CD14-positive monocyte (primary cell): ENCODE measurements around the gene SLIT1. TPM values are rescaled to one million over a fixed set of nuclear protein-coding genes. Genes with fewer than 3 reads are reported as not detected.

Experiments used
- DNase-seq, 3 donors: peaks; one replicate each; pipeline ENCODE4 v3.0.0-alpha.2; 2011 to 2022
- H2AFZ ChIP-seq: 2 replicates; pipeline ENCODE4 v1.6.0; 2012; ENCODE audit warnings: mild to moderate bottlenecking, low read depth, low read length, inconsistent platforms; ENCODE audit not compliant: insufficient read depth, poor library complexity, severe bottlenecking
- H3K27ac ChIP-seq, 2 donors: 1 replicate in 1 of 2; 2 replicates in 1 of 2; pipeline ENCODE4 v1.5.1; 2012 to 2013; ENCODE audit warnings: low read length in 2 of 2, control low read depth in 1 of 2, inconsistent platforms in 1 of 2, low read depth in 1 of 2, mild to moderate bottlenecking in 1 of 2
- H3K27me3 ChIP-seq, 2 donors: one replicate each; pipeline versions ENCODE4 v1.6.0 to v1.6.1; 2011 to 2013; ENCODE audit warnings: low read length in 2 of 2; ENCODE audit not compliant: control insufficient read depth in 2 of 2, insufficient read depth in 2 of 2
- H3K36me3 ChIP-seq, 2 donors: replicated peaks in 1 of 2; 1 replicate in 1 of 2; 2 replicates in 1 of 2; pipeline versions ENCODE4 v1.5.1 to v1.6.1; 2012 to 2013; ENCODE audit warnings: low read length in 2 of 2, control low read depth in 1 of 2, inconsistent platforms in 1 of 2, mild to moderate bottlenecking in 1 of 2; ENCODE audit not compliant: insufficient read depth in 2 of 2, control insufficient read depth in 1 of 2
- H3K4me1 ChIP-seq, 2 donors: 1 replicate in 1 of 2; 2 replicates in 1 of 2; pipeline versions ENCODE4 v1.5.1 to v1.6.1; 2012 to 2013; ENCODE audit warnings: low read length in 2 of 2, control low read depth in 1 of 2, inconsistent platforms in 1 of 2, mild to moderate bottlenecking in 1 of 2, moderate library complexity in 1 of 2; ENCODE audit not compliant: insufficient read depth in 2 of 2, control insufficient read depth in 1 of 2
- H3K4me2 ChIP-seq: replicated peaks from 2 replicates; pipeline ENCODE3; 2012; ENCODE audit warnings: low read length, moderate library complexity, mild to moderate bottlenecking; ENCODE audit not compliant: poor library complexity, severe bottlenecking; ENCODE audit errors: extremely low read depth
- H3K4me3 ChIP-seq, 3 experiments: fragments of 200-600 bp in 1 of 3; sonication (generic) in 1 of 3; replicated peaks in 1 of 3; 1 replicate in 2 of 3; 2 replicates in 1 of 3; pipeline ENCODE4 v1.5.1; 2011 to 2013; ENCODE audit warnings: low read length in 3 of 3, mild to moderate bottlenecking in 3 of 3, control low read depth in 2 of 3, low read depth in 2 of 3, inconsistent platforms in 1 of 3, moderate library complexity in 1 of 3
- H3K79me2 ChIP-seq: 2 replicates; pipeline ENCODE4 v1.6.0; 2012; ENCODE audit warnings: mild to moderate bottlenecking, control low read depth, inconsistent platforms, low read length, moderate library complexity; ENCODE audit not compliant: insufficient read depth
- H3K9ac ChIP-seq: 2 replicates; pipeline ENCODE4 v1.6.0; 2017; ENCODE audit warnings: low read length, mild to moderate bottlenecking; ENCODE audit not compliant: insufficient read depth, poor library complexity, severe bottlenecking
- H3K9me3 ChIP-seq, 2 donors: replicated peaks in 1 of 2; 1 replicate in 1 of 2; 2 replicates in 1 of 2; pipeline versions ENCODE4 v1.5.1 to v1.6.1; 2012 to 2013; ENCODE audit warnings: low read length in 2 of 2, control low read depth in 1 of 2; ENCODE audit not compliant: control insufficient read depth in 1 of 2, insufficient read depth in 1 of 2
- H4K20me1 ChIP-seq: 2 replicates; pipeline ENCODE4 v1.6.0; 2012; ENCODE audit warnings: mild to moderate bottlenecking, low read length, control low read depth, moderate library complexity; ENCODE audit not compliant: insufficient read depth
- H3K27ac Mint-ChIP-seq, 7 donors: one replicate each; pipeline ENCODE4 v1.8.0; 2020; ENCODE audit warnings: mild to moderate bottlenecking in 7 of 7, mixed read lengths in 7 of 7, moderate library complexity in 6 of 7, inconsistent platforms in 2 of 7
- H3K27me3 Mint-ChIP-seq, 3 donors: one replicate each; pipeline ENCODE4 v1.8.0; 2021 to 2022; ENCODE audit warnings: low read depth in 3 of 3, mild to moderate bottlenecking in 3 of 3, mixed read lengths in 3 of 3, moderate library complexity in 3 of 3, inconsistent platforms in 1 of 3
- H3K36me3 Mint-ChIP-seq, 2 donors: one replicate each; pipeline ENCODE4 v1.8.0; 2020; ENCODE audit warnings: mixed read lengths in 2 of 2, inconsistent platforms in 1 of 2, mild to moderate bottlenecking in 1 of 2
- H3K4me1 Mint-ChIP-seq: one replicate; pipeline ENCODE4 v1.8.0; 2020; ENCODE audit warnings: mild to moderate bottlenecking, mixed read lengths
- H3K4me3 Mint-ChIP-seq, 2 donors: one replicate each; pipeline ENCODE4 v1.8.0; 2020; ENCODE audit warnings: mild to moderate bottlenecking in 2 of 2, mixed read lengths in 2 of 2, moderate library complexity in 1 of 2
- H3K9me3 Mint-ChIP-seq, 7 donors: one replicate each; pipeline ENCODE4 v1.8.0; 2020 to 2022; ENCODE audit warnings: mixed read lengths in 7 of 7, mild to moderate bottlenecking in 6 of 7, moderate library complexity in 6 of 7, inconsistent platforms in 2 of 7
- CTCF ChIP-seq: fragments of 200-600 bp; IDR thresholded peaks from one replicate; pipeline ENCODE4 v1.8.0; 2022; ENCODE audit warnings: antibody characterized with exemption, mild to moderate bottlenecking
- WGBS: methylation state at CpG from one replicate; pipeline ENCODE4 v1.1.5; 2013; ENCODE audit warnings: missing lambda C conversion rate; ENCODE audit not compliant: insufficient coverage; 5-methylcytosine and 5-hydroxymethylcytosine counted together
- intact Hi-C, 2 donors: fragments of 100-400 bp; cut with micrococcal nuclease; formaldehyde crosslinking; loops; one replicate each; pipeline versions ENCODE4 v1.15.0 to v1.15.1; 2023
- polyA plus RNA-seq, 3 donors: library from polyadenylated mRNA; depleted of rRNA in 1 of 3; unstranded in 2 of 3; stranded (reverse) in 1 of 3; fragments of 300-500 nt in 2 of 3; fragments of >200 nt in 1 of 3; fragmentation: Illumina TruSeq in 2 of 3; gene quantifications; 1 replicate in 2 of 3; 2 replicates in 1 of 3; pipeline ENCODE4 v1.2.3, GENCODE V29; 2012 to 2021

The SLIT1 gene
- polyA plus RNA-seq, 3 donors: 0.05 to 0.81 (median 0.16) TPM

- Mint-ChIP-seq H3K9me3 (peaks cover 0 to 11% (median 4%) of the 10 kb centered on the region in 7 donors), H3K27ac (no peak overlapping the region), H3K27me3 (peaks cover 0 to 5% (median 5%) of the 10 kb centered on the region in 3 donors), H3K36me3 (no peaks in the 10 kb centered on the region), H3K4me1 (peaks cover 2% of the 10 kb centered on the region), H3K4me3 (no peak overlapping the region)
- Histone ChIP-seq H3K4me2 (no peak overlapping the region), H3K79me2 (no peaks in the 10 kb centered on the region), H3K36me3 (no peaks in the 10 kb centered on the region), H4K20me1 (no peaks in the 10 kb centered on the region), H3K9ac (no peak overlapping the region), H3K9me3 (peaks cover 0 to 2% of the 10 kb centered on the region in 2 donors), H2AFZ (no peak overlapping the region), H3K4me3 (no peak overlapping the region), H3K27me3 (no peaks in the 10 kb centered on the region), H3K27ac (no peak overlapping the region), H3K4me1 (no peaks in the 10 kb centered on the region)
- intact Hi-C loops: no loop called here
- TF ChIP-seq CTCF: no peak
- DNase-seq: no peak
- 100% methylated on average over 3 of the region's 5 CpGs for WGBS
Measured at GRCh38 chr10:97047083-97047736, 138.5 kb downstream of the SLIT1 start.

- Histone ChIP-seq H3K27me3 (no peaks in the 10 kb centered on the region), H3K4me2 (no peak overlapping the region), H4K20me1 (no peaks in the 10 kb centered on the region), H3K27ac (no peak overlapping the region), H3K9ac (no peak overlapping the region), H3K4me1 (no peaks in the 10 kb centered on the region), H2AFZ (no peak overlapping the region), H3K79me2 (no peaks in the 10 kb centered on the region), H3K4me3 (no peak overlapping the region), H3K9me3 (peaks cover 0 to 2% of the 10 kb centered on the region in 2 donors), H3K36me3 (no peaks in the 10 kb centered on the region)
- 93% methylated on average over 3 of the region's 11 CpGs for WGBS
- peaks cover 2% of the 10 kb centered on the region for H3K4me1 Mint-ChIP-seq
- no peaks in the 10 kb centered on the region for H3K36me3 Mint-ChIP-seq
- no peak overlapping the region for H3K27ac Mint-ChIP-seq
- no peak overlapping the region for H3K4me3 Mint-ChIP-seq
- peaks cover 0 to 9% (median 4%) of the 10 kb centered on the region in 7 donors for H3K9me3 Mint-ChIP-seq
- intact Hi-C loops: no loop called here
- peaks cover 0 to 7% (median 3%) of the 10 kb centered on the region in 3 donors for H3K27me3 Mint-ChIP-seq
- TF ChIP-seq CTCF: no peak
- DNase-seq: no peak
Measured at GRCh38 chr10:97046456-97047082, 139.2 kb downstream of the SLIT1 start.
